ENCODE measurements around the gene ATP5PD. TPM values are rescaled to one million over a fixed set of nuclear protein-coding genes. Genes with fewer than 3 reads are reported as not detected.

ATP5PD gene
- total and polyA plus RNA-seq, 2 of the 8 experiments (the other 6 are each of a cell fraction or from before 2014, with no cell fraction given) = 335 to 407 TPM

DNA sequence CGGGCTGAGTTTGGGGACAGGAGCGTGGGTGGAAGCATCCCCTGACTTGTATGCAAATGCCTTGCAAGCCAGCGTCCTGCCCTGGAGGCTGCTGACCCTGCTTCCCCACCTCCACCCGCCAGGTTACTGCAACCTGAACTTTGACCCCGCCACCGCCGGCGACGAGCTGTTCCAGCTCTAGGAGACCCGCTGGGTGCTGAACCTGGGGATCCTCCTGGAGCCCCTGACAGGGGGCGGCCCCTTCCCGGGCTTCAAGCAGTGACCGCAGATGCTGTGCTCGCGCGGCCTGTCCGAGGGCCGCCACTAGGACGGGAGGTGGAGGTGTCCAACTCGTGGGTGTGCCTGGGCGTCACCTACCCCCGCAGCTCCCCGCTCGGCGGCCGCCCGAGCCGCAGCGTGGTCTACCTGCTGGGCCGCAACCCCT, 30.3 kb upstream of the ATP5PD start (continued):
- TF ChIP-seq SRF (IDR thresholded peaks at IDR 0.05; ENCODE audit: low read depth, low read length) (no peak), RBBP5 (IDR thresholded peaks at IDR 0.05; ENCODE audit: borderline replicate concordance, low read depth, low read length) (no peak), JUND (IDR thresholded peaks at IDR 0.05; ENCODE audit: low read length) (no peak), CHD2 (IDR thresholded peaks at IDR 0.05; ENCODE audit: low read length) (no peak)
- TF ChIP-seq, protein P1, sequence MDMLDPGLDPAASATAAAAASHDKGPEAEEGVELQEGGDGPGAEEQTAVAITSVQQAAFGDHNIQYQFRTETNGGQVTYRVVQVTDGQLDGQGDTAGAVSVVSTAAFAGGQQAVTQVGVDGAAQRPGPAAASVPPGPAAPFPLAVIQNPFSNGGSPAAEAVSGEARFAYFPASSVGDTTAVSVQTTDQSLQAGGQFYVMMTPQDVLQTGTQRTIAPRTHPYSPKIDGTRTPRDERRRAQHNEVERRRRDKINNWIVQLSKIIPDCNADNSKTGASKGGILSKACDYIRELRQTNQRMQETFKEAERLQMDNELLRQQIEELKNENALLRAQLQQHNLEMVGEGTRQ (IDR thresholded peaks at IDR 0.05; ENCODE audit: low read length) = no peak
- TF ChIP-seq, protein P2, sequence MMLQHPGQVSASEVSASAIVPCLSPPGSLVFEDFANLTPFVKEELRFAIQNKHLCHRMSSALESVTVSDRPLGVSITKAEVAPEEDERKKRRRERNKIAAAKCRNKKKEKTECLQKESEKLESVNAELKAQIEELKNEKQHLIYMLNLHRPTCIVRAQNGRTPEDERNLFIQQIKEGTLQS (IDR thresholded peaks at IDR 0.05; ENCODE audit: insufficient read depth, low read depth, low read length) = no peak
- TF ChIP-seq, protein P3, sequence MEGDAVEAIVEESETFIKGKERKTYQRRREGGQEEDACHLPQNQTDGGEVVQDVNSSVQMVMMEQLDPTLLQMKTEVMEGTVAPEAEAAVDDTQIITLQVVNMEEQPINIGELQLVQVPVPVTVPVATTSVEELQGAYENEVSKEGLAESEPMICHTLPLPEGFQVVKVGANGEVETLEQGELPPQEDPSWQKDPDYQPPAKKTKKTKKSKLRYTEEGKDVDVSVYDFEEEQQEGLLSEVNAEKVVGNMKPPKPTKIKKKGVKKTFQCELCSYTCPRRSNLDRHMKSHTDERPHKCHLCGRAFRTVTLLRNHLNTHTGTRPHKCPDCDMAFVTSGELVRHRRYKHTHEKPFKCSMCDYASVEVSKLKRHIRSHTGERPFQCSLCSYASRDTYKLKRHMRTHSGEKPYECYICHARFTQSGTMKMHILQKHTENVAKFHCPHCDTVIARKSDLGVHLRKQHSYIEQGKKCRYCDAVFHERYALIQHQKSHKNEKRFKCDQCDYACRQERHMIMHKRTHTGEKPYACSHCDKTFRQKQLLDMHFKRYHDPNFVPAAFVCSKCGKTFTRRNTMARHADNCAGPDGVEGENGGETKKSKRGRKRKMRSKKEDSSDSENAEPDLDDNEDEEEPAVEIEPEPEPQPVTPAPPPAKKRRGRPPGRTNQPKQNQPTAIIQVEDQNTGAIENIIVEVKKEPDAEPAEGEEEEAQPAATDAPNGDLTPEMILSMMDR (IDR thresholded peaks at IDR 0.05; ENCODE audit: control extremely low read depth in 1 of 3, insufficient read depth in 1 of 3, low read depth in 1 of 3, low read length in 3 of 3) = no peak
